Psoas muscle (tissue), 8 donors: ENCODE data around the gene CDKN2B-AS1. TPM values are rescaled to one million over a fixed set of nuclear protein-coding genes. Genes with fewer than 3 reads are reported as not detected.

ENCODE experiments used
- ATAC-seq, 4 donors: fragments of 200-7000 bp; cut with Tn5 transposase; one replicate each; pipeline ENCODE4 v1.9.1; 2020; ENCODE audit warnings: moderate library complexity in 3 of 4, mild to moderate bottlenecking in 2 of 4
- DNase-seq, 2 donors: peaks; one replicate each; pipeline ENCODE4 v3.0.0-alpha.2; 2020
- H3K27ac ChIP-seq: fragments of 200-600 bp; one replicate; pipeline ENCODE4 v1.8.0; 2022
- H3K27me3 ChIP-seq, 3 donors: fragments of 200-600 bp in 1 of 3; one replicate each; pipeline versions ENCODE4 v1.6.1 to v1.8.0; 2013 to 2022; ENCODE audit warnings: low read length in 2 of 3, mild to moderate bottlenecking in 2 of 3, moderate library complexity in 1 of 3; ENCODE audit not compliant: insufficient read depth in 3 of 3
- H3K36me3 ChIP-seq, 2 donors: fragments of 200-600 bp in 1 of 2; one replicate each; pipeline versions ENCODE4 v1.6.1 to v1.8.0; 2013 to 2022; ENCODE audit warnings: low read depth in 1 of 2, mild to moderate bottlenecking in 1 of 2, moderate library complexity in 1 of 2; ENCODE audit not compliant: insufficient read depth in 1 of 2
- H3K4me1 ChIP-seq: fragments of 200-600 bp; one replicate; pipeline ENCODE4 v1.8.0; 2022
- H3K4me3 ChIP-seq: fragments of 200-600 bp; one replicate; pipeline ENCODE4 v1.8.0; 2022; ENCODE audit warnings: mild to moderate bottlenecking
- H3K9me3 ChIP-seq: fragments of 200-600 bp; one replicate; pipeline ENCODE4 v1.8.0; 2022
- WGBS, 3 donors: extraction: QIAGEN DNeasy Blood & Tissue Kit; methylation state at CpG; one replicate each; pipeline versions ENCODE4 v1.1.6 to v1.1.7; 2013; 5-methylcytosine and 5-hydroxymethylcytosine counted together
- intact Hi-C, 2 donors: fragments of 100-400 bp; cut with DNase I; formaldehyde crosslinking; loops; one replicate each; pipeline versions ENCODE4 v1.11.0 to v1.14.2; 2022
- polyA plus RNA-seq, 3 donors: library from polyadenylated mRNA; stranded (reverse); fragments of 200-250 nt; gene quantifications; one replicate each; pipeline ENCODE4 v1.2.3, GENCODE V29; 2013
- total RNA-seq, 4 donors: library from RNA; stranded (reverse); fragmentation: NEBNext Ultra II Directional in 2 of 4; extraction: Animal tissue kit (Norgen Biotek cat#: 25700) in 2 of 4; gene quantifications; one replicate each; pipeline versions ENCODE4 v1.2.1 to v1.2.4, GENCODE V29; 2021 to 2023
- TF ChIP-seq, protein P1 (sequence below): fragments of 200-600 bp; IDR thresholded peaks from one replicate; pipeline ENCODE4 v1.8.0; 2022; ENCODE audit warnings: antibody characterized with exemption
- donor health status: healthy with polysubstance abuse.
- donor health status: DM: no; HTN: no; CAD: no; lungs with moderate emphysema.
- donor health status: Bipolar disorder and iron deficiency.
- donor health status: healthy.
- donor health status: DM: yes; HTN: yes; CAD: no.
- donor health status: DM: no; HTN: no; CAD: no.
- donor health status: DM: no; HTN: no; CAD: no.
- donor health status: DM: yes; HTN: yes; CAD: no.

The CDKN2B-AS1 gene
- total and polyA plus RNA-seq, 7 donors: 0.40 TPM; not detected in 6

DNA sequence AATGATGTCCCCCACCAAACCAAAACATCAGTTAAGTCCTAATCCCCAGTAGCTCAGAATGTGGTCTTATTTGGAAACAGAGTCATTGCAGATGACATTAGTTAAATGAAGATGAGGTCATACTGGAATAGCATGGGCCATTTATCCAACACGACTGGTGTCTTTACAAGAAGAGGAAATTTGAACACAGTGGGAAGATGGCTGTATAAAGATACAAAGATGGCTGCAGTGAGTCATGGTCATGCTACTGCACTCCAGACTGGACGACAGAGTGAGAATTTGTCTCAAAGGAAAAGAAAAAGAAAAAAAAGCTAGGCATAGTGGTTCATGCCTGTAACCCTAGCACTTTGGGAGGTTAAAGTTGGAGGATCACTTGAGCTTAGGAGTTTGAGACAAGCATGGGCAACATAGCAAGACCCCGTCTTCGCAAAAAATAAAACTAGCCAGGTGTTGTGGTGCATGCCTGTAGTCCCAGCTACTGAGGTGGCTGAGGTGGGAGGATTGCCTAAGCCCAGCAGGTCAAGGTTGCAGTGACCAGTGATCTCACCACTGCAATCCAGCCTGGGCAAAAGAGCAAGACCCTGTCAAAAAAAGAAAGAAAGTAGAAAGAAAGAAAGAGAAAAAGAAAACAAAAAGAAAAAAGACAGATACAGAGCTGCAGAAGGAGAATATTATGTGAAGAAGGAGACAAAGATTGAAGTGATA lies 144.5 kb downstream of the CDKN2B-AS1 start:
- no peaks in the 10 kb centered on the region for H3K4me1 ChIP-seq
- no peaks in the 10 kb centered on the region for H3K9me3 ChIP-seq
- H3K36me3 ChIP-seq: no peaks in the 10 kb centered on the region
- no peak overlapping the region for H3K27ac ChIP-seq
- intact Hi-C loops: no loop called here
- H3K4me3 ChIP-seq: no peak overlapping the region
- DNase-seq (no peak), ATAC-seq (no peak)
- H3K27me3 ChIP-seq: no peaks in the 10 kb centered on the region
- WGBS, 3 donors: 74 to 85% (median 78%) methylated on average over 4 of the region's 4 CpGs
- TF ChIP-seq, protein P1, sequence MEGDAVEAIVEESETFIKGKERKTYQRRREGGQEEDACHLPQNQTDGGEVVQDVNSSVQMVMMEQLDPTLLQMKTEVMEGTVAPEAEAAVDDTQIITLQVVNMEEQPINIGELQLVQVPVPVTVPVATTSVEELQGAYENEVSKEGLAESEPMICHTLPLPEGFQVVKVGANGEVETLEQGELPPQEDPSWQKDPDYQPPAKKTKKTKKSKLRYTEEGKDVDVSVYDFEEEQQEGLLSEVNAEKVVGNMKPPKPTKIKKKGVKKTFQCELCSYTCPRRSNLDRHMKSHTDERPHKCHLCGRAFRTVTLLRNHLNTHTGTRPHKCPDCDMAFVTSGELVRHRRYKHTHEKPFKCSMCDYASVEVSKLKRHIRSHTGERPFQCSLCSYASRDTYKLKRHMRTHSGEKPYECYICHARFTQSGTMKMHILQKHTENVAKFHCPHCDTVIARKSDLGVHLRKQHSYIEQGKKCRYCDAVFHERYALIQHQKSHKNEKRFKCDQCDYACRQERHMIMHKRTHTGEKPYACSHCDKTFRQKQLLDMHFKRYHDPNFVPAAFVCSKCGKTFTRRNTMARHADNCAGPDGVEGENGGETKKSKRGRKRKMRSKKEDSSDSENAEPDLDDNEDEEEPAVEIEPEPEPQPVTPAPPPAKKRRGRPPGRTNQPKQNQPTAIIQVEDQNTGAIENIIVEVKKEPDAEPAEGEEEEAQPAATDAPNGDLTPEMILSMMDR: no peak

DNA sequence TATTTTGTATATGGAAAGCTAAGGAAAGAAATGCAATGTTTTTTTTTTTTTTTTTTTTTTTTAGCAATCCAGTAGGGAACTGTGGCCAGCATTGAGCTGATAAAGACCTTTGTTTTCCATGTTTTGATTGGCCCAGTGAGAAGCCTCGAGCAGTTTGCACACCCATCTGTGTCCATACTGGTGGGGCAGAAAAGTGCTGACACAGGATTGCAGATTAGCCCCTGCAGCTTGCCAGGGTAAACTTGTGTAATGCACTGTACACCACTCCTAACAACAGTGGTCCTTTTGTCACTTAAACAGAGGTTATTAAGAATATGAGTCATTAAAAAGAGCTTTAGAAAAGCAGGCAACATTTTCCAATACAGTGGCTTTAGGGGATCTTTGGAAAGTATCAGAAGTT lies 147.3 kb downstream of the CDKN2B-AS1 start:
- WGBS, 3 donors: 11 to 25% (median 12%) methylated on average over 1 of the region's 1 CpG
- Histone ChIP-seq H3K36me3 (no peaks in the 10 kb centered on the region), H3K4me3 (no peak overlapping the region), H3K27me3 (no peaks in the 10 kb centered on the region), H3K4me1 (no peaks in the 10 kb centered on the region), H3K27ac (no peak overlapping the region), H3K9me3 (no peaks in the 10 kb centered on the region)
- intact Hi-C loops: no loop called here
- DNase-seq (no peak), ATAC-seq (no peak)
- TF ChIP-seq, protein P1: no peak

DNA sequence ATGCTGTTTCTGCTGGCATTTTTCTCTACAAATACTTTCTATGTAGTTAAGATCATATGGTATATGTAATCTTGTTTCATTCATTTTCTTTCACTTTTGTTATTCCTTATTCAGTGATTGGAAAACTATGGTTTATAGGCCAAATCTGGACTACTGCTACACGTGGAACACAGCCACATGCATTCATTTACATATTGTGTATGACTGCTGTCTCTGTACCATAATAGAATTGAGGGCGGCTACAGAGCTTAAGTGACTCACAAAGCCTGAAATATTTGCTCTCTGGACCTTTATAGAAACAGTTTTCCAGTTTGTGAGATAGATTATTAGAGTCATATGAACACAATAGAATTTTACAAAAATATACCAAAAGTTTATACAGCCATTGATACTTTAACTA lies 148.1 kb downstream of the CDKN2B-AS1 start:
- Histone ChIP-seq H3K27me3 (no peaks in the 10 kb centered on the region), H3K9me3 (no peaks in the 10 kb centered on the region), H3K27ac (no peak overlapping the region), H3K4me3 (no peak overlapping the region), H3K36me3 (no peaks in the 10 kb centered on the region), H3K4me1 (no peaks in the 10 kb centered on the region)
- WGBS, 3 donors: 28 to 43% (median 40%) methylated on average over 2 of the region's 2 CpGs
- DNase-seq (no peak), ATAC-seq (no peak)
- intact Hi-C loops: no loop called here
- TF ChIP-seq, protein P1: no peak

DNA sequence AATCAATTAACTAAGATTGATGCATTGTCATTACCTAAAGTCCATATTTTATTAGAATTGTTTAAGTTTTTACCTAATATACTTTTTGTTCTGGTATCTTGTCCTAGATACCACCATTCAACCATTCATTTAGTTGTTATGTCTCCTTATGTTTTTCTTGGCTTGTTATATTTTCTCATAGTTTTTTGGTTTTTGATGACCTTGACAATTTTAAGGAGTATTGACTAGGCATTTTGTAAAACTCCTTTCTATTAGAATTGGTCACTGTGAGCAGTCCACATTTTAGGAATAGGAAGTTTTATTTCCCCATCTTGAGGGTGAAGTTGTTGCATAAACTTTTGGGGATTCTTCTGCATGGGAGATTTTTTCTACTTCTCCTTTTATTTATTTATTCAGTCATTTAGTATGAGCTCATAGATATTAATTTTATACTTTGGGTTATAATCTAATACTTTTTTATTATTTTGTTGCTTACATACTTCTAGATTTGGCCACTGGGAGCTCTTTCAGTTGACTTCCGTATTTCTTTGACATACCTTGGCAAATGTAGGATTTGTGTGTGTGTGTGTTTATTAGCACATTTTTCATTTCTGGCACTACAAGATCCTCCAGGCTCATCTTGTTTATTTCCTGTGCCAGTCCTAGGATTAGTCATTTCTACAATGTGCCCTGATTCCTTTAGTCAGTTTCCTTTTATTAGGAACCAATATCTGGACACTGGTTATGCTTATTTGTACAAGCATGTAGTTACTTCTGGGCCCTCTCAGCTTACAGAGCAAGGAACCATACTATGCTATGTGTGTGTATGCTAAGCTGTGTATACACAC lies 149.4 kb downstream of the CDKN2B-AS1 start:
- H3K4me1 ChIP-seq: no peaks in the 10 kb centered on the region
- intact Hi-C loops: no loop called here
- no peaks in the 10 kb centered on the region for H3K9me3 ChIP-seq
- 38 to 41% (median 39%) methylated on average over 1 of the region's 1 CpG for WGBS, 3 donors
- no peak overlapping the region for H3K27ac ChIP-seq
- no peaks in the 10 kb centered on the region for H3K27me3 ChIP-seq
- no peak overlapping the region for H3K4me3 ChIP-seq
- DNase-seq (no peak), ATAC-seq (no peak)
- H3K36me3 ChIP-seq: no peaks in the 10 kb centered on the region
- TF ChIP-seq, protein P1: no peak
